Esophagus muscularis mucosa (tissue), 4 donors: ENCODE measurements around the gene DPEP2. TPM values are rescaled to one million over a fixed set of nuclear protein-coding genes. Genes with fewer than 3 reads are reported as not detected.

Experiments
- DNase-seq: peaks from one replicate; pipeline ENCODE4 v3.0.0-alpha.2; 2017; ENCODE audit errors: extremely low spot score
- H3K27ac ChIP-seq, 4 donors: fragments of 200-600 bp; sonication (generic); replicated peaks in 1 of 4; 1 replicate in 3 of 4; 2 replicates in 1 of 4; pipeline ENCODE4 v1.5.1; 2016 to 2019; ENCODE audit warnings: mild to moderate bottlenecking in 1 of 4
- H3K27me3 ChIP-seq, 4 donors: fragments of 200-600 bp; sonication (generic); one replicate each; pipeline versions ENCODE4 v1.5.1 to v1.6.0; 2016 to 2019
- H3K36me3 ChIP-seq, 4 donors: fragments of 200-600 bp; sonication (generic); one replicate each; pipeline ENCODE4 v1.5.1; 2016 to 2019
- H3K4me1 ChIP-seq, 4 donors: fragments of 200-600 bp; sonication (generic); one replicate each; pipeline ENCODE4 v1.5.1; 2016 to 2019
- H3K4me3 ChIP-seq, 4 donors: fragments of 200-600 bp; sonication (generic); 1 replicate in 2 of 4; 2 replicates in 2 of 4; pipeline ENCODE4 v1.5.1; 2016 to 2019; ENCODE audit warnings: mild to moderate bottlenecking in 4 of 4, moderate library complexity in 1 of 4
- H3K9me3 ChIP-seq, 4 donors: fragments of 200-600 bp; sonication (generic); 1 replicate in 3 of 4; 2 replicates in 1 of 4; pipeline ENCODE4 v1.5.1; 2016 to 2019
- EP300 ChIP-seq: sonication (generic); formaldehyde crosslinking; IDR thresholded peaks from one replicate; pipeline ENCODE4 v1.6.1; 2017; ENCODE audit warnings: antibody characterized with exemption
- POLR2A ChIP-seq: fragments of 450-650 bp; IDR thresholded peaks from one replicate; pipeline ENCODE4 v1.6.1; 2017; ENCODE audit warnings: antibody characterized with exemption, moderate library complexity, mild to moderate bottlenecking, low read depth
- POLR2AphosphoS5 ChIP-seq, 2 donors: sonication (generic); formaldehyde crosslinking; IDR thresholded peaks; one replicate each; pipeline ENCODE4 v1.6.1; 2017; ENCODE audit warnings: antibody characterized with exemption in 2 of 2
- WGBS: methylation state at CpG from one replicate; pipeline ENCODE4 v1.1.5; 2018; 5-methylcytosine and 5-hydroxymethylcytosine counted together
- intact Hi-C: fragments of 100-400 bp; cut with DNase I; formaldehyde crosslinking; loops from one replicate; pipeline ENCODE4 v1.15.1; 2023
- total RNA-seq, 4 donors: library from RNA; depleted of rRNA; stranded (reverse); fragments of >200 nt; gene quantifications; one replicate each; pipeline versions ENCODE4 v1.1.0 to v1.2.1, GENCODE V29; 2016
- TF ChIP-seq, protein P1 (sequence below), 3 experiments: fragments of 200-600 bp in 2 of 3; fragments of 450-650 bp in 1 of 3; sonication (generic) in 2 of 3; IDR thresholded peaks; one replicate each; pipeline ENCODE4 v1.5.1; 2017 to 2019; ENCODE audit warnings: antibody characterized with exemption in 3 of 3, mild to moderate bottlenecking in 2 of 3, moderate library complexity in 1 of 3

DPEP2 gene
- total RNA-seq, 4 donors from 2014 or later, result 1.4 to 5.5 (median 3.7) TPM

DNA sequence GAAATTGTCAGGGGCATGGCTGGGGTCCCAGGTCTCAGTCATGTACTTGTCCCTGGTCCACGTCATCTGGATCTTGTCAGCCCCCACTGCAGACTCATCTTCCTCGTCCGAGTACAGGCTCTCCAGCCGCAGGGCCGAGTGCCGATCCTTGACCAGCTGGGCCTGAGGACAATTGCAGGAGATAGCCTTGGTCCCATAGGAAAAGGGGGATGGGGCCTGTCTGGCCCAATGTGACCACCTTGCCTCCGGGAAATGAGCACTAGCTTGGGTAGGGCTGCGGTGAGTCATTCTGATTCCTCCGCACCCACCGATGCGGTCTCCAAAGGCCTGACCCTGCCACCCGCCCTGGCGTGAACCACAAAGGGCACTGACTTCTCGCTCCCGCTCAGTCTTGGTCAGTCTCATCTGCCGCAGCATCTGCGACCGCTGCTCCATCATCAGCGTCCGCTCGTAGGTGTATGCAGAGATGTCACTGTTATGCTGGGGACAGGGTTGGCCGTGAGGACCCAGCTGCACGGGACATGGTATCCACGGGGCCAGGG lies 53.8 kb downstream of the DPEP2 start:
- DNase-seq, result no peak
- Histone ChIP-seq H3K27me3 (no peaks in the 10 kb centered on the region), H3K9me3 (no peaks in the 10 kb centered on the region), H3K4me3 (no peak overlapping the region), H3K36me3 (peaks cover 71 to 100% (median 91%) of the 10 kb centered on the region in 4 donors), H3K27ac (peak overlapping the region; percentile 74 to 85 (median 82)), H3K4me1 (peaks cover 29 to 65% (median 50%) of the 10 kb centered on the region in 4 donors)
- peak in 1 of 2 donors; percentile 5 for TF ChIP-seq POLR2AphosphoS5 (IDR thresholded peaks at IDR 0.05)
- TF ChIP-seq EP300, result no peak
- no peak for TF ChIP-seq POLR2A
- TF ChIP-seq, protein P1, sequence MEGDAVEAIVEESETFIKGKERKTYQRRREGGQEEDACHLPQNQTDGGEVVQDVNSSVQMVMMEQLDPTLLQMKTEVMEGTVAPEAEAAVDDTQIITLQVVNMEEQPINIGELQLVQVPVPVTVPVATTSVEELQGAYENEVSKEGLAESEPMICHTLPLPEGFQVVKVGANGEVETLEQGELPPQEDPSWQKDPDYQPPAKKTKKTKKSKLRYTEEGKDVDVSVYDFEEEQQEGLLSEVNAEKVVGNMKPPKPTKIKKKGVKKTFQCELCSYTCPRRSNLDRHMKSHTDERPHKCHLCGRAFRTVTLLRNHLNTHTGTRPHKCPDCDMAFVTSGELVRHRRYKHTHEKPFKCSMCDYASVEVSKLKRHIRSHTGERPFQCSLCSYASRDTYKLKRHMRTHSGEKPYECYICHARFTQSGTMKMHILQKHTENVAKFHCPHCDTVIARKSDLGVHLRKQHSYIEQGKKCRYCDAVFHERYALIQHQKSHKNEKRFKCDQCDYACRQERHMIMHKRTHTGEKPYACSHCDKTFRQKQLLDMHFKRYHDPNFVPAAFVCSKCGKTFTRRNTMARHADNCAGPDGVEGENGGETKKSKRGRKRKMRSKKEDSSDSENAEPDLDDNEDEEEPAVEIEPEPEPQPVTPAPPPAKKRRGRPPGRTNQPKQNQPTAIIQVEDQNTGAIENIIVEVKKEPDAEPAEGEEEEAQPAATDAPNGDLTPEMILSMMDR (IDR thresholded peaks at IDR 0.05), result no peak
- WGBS, result 91% methylated on average over 19 of the region's 24 CpGs
- intact Hi-C loops, result no loop called here

DNA sequence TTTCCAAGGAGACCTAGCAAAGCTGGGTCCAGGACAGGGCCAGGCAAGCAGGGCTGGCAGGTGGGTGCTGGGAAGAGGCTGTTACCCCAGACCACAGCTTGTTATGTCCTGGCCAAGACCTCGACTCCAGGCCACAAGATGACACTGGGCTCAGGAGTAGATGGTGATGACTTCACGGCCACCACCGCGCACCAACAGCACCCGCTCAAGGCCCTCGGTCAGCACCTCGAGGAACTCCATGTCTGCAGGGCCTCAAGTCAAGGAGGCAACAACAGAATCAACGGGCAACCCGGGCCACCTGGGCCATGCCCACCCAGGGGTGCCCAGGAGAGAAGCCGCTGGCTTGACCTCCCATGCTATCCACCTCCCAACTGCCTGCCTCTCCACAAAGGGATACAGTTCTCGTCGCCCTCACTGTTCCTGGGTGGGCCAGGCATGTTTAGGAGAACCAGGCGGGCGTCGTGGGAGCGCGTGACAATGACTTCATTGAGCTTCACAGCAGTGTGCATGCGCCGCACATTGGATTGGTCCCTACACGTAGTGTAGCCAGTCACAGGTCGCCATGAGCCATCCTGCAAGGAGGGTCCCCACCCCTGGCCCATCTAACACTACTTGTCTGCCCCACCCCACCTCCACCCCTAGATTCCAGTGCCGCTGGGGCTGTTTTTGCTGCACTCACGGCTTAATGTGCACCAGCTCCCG lies 54.4 kb downstream of the DPEP2 start:
- H3K36me3 ChIP-seq, result peaks cover 66 to 100% (median 91%) of the 10 kb centered on the region in 4 donors
- H3K9me3 ChIP-seq, result no peaks in the 10 kb centered on the region
- no peak for DNase-seq
- H3K27me3 ChIP-seq, result no peaks in the 10 kb centered on the region
- peaks cover 29 to 66% (median 53%) of the 10 kb centered on the region in 4 donors for H3K4me1 ChIP-seq
- TF ChIP-seq, protein P1 (IDR thresholded peaks at IDR 0.05), result no peak
- TF ChIP-seq POLR2AphosphoS5 (IDR thresholded peaks at IDR 0.05), result no peak
- no peak for TF ChIP-seq POLR2A
- TF ChIP-seq EP300, result no peak
- H3K4me3 ChIP-seq, result no peak overlapping the region
- intact Hi-C loops, result no loop called here
- peak overlapping the region; percentile 74 to 85 (median 82) for H3K27ac ChIP-seq
- WGBS, result 93% methylated on average over 8 of the region's 24 CpGs

DNA sequence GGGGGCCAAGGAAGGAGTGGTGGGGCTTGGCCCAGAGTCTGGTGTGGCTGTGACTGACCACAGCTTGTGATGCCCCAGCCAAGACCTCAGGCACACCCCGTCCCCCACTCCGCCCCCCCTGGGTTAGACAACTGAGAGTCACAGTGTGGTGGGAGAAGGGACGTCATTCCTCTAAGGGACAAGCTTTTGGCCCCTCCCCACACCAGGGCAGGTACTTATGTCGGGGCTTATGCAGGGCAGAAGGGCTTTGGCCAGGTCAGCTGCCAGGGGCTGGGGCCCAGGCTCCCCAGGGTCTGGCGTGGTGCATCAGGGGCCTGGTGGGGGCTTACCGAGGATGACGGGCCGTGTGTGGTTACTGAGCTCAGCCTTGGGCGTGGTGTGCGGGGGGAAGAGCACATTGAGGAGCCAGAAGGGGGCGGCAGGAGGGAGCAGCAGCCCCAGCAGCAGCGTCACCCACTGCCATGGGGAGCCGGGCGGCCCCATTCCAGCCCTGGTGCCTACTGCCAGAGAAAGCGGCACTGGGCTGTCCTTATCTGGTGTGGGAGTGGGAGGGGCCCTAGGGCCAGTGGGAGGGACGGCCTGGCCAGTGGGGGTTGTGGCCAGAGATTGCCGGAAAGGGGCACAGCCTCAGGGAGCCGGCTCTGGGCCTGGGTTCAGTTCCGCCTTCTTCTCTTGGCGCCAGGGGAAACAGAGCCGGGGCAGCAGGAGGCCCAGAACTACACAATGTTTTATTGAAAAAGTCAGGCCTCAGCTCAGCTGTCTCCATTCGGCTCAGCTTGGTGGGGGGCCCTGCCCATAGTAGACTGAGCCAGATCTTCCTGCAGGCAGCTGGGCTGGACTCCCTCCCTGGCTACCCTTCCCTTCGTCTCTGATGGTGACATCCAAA lies 55.4 kb downstream of the DPEP2 start, which contains the start of gene LCAT:
TSS of gene LCAT (minus strand) at position 502 of the 886 bp plus-strand sequence. CDS start at position 483, 19 bp downstream.
- Histone ChIP-seq H3K27me3 (no peaks in the 10 kb centered on the region), H3K36me3 (peaks cover 59 to 100% (median 88%) of the 10 kb centered on the region in 4 donors), H3K9me3 (no peaks in the 10 kb centered on the region), H3K27ac (peak within 1 kb of the TSS; percentile 74 to 85 (median 82)), H3K4me3 (peak within 1 kb of the TSS in 1 of 4 donors; percentile 27), H3K4me1 (peaks cover 29 to 70% (median 58%) of the 10 kb centered on the region in 4 donors)
- WGBS, result 47% methylated on average over 17 of the region's 23 CpGs
- intact Hi-C loops, result no loop called here
- DNase-seq, result no peak
- TF ChIP-seq POLR2A, result no peak
- TF ChIP-seq POLR2AphosphoS5 (IDR thresholded peaks at IDR 0.05), result peak; percentile 46 to 65
- TF ChIP-seq, protein P1 (IDR thresholded peaks at IDR 0.05), result no peak

DNA sequence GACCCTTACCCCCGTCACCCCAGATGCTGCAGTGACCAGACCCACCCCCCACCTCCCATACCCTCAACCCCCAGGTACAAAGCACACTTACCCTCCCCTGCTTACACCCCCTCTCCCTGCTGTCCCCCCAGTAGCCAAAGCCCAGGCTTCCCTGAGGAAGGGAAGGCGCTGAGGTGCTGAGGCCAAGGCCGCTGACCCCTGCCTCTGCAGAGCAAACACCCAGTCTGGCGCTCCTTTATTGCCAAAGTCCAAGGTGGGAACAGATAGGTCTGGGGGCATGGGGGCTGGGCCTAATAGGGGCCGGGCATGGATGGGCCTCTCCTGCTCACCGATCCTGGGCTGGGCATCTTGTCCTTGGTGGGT lies 56.0 kb downstream of the DPEP2 start:
- Histone ChIP-seq H3K9me3 (no peaks in the 10 kb centered on the region), H3K4me1 (peaks cover 29 to 70% (median 56%) of the 10 kb centered on the region in 4 donors), H3K27ac (peak overlapping the region; percentile 74 to 85 (median 82)), H3K4me3 (no peak overlapping the region), H3K36me3 (peaks cover 53 to 94% (median 82%) of the 10 kb centered on the region in 4 donors), H3K27me3 (no peaks in the 10 kb centered on the region)
- TF ChIP-seq POLR2AphosphoS5 (IDR thresholded peaks at IDR 0.05) (no peak), EP300 (no peak), POLR2A (no peak)
- TF ChIP-seq, protein P1 (IDR thresholded peaks at IDR 0.05), result no peak
- no peak for DNase-seq
- WGBS, result 97% methylated on average over 3 of the region's 6 CpGs
- intact Hi-C loops, result no loop called here
